ENCODE data around the gene SCMH1. TPM values are rescaled to one million over a fixed set of nuclear protein-coding genes. Genes with fewer than 3 reads are reported as not detected.
"Not testable (repeated sequence)": the region's sequence is repeated elsewhere in the genome, so short reads cannot be mapped to it uniquely, and the experiment has no call there.

Gene SCMH1
- total RNA-seq, 6 donors from 2014 or later: 31.4 to 54.5 (median 36.6) TPM

- Histone ChIP-seq H3K9me3 (no peaks in the 10 kb centered on the region), H3K4me3 (no peak overlapping the region), H3K36me3 (no peaks in the 10 kb centered on the region), H3K27me3 (no peaks in the 10 kb centered on the region), H3K4me1 (peaks cover 11 to 33% (median 14%) of the 10 kb centered on the region in 4 donors), H3K27ac (no peak overlapping the region)
- DNase-seq (no peak), ATAC-seq (ENCODE audit: low FRiP score in 2 of 2) (no peak)
- no peak for TF ChIP-seq CTCF (IDR thresholded peaks at IDR 0.05)
- TF ChIP-seq POLR2AphosphoS5 (IDR thresholded peaks at IDR 0.05): no peak
- TF ChIP-seq POLR2A (IDR thresholded peaks at IDR 0.05): no peak
These were observed 6.2 kb downstream of the SCMH1 start for GRCh38 chr1:41235893-41236292.

DNA sequence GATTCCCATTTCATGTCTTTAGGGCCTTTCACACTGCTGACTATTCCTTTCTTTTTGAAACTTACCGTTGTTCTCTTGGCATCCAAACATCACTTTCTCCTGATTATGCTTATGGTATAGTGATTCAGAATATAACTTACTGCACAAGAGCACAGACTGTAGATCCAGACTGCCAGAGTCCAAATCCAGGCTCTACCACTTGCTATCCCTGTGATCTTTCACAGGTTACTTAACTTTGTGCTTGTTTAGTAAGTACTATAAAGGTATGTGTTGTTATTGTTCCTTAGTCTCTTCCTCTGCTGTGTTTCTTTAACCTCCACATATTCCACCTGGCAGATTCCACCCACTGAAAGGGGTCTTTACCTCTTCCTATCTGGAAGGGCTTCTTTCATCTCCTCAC, 8.4 kb downstream of the SCMH1 start:
- H3K4me1 ChIP-seq: peaks cover 5 to 17% (median 7%) of the 10 kb centered on the region in 4 donors
- TF ChIP-seq EP300 (IDR thresholded peaks at IDR 0.05) (no peak), POLR2A (IDR thresholded peaks at IDR 0.05) (no peak), POLR2AphosphoS5 (IDR thresholded peaks at IDR 0.05) (no peak)
- H3K9me3 ChIP-seq: no peaks in the 10 kb centered on the region
- no peaks in the 10 kb centered on the region for H3K36me3 ChIP-seq
- H3K27me3 ChIP-seq: no peaks in the 10 kb centered on the region
- H3K4me3 ChIP-seq: no peak overlapping the region
- DNase-seq: no peak
- ATAC-seq (ENCODE audit: low FRiP score in 2 of 2): no peak
- whole genome bisulfite sequencing, 2 donors: 95% methylated on average over 1 of the region's 1 CpG
- no peak overlapping the region for H3K27ac ChIP-seq

DNA sequence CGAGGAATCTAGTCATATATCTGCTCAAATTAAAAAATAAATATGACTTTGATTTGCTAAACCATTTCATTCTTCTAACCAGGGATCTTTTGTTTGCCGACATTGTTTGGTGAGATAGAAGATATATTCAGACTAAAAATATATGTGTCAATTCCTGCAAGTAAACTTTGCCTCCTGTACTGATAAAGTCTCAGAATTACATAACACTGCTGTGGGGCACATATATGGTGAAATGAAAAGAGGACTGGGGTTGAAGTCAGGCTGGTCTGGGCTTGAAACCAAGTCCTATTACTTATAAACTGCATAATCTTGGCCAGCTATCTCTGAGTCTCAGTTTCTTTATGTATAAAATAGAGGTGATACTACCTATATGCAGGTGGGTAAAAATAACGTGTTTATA, 9.8 kb downstream of the SCMH1 start:
- H3K27ac ChIP-seq: no peak overlapping the region
- DNase-seq: no peak
- TF ChIP-seq POLR2A (IDR thresholded peaks at IDR 0.05) (no peak), EP300 (IDR thresholded peaks at IDR 0.05) (no peak), POLR2AphosphoS5 (IDR thresholded peaks at IDR 0.05) (no peak), CTCF (IDR thresholded peaks at IDR 0.05) (no peak)
- 68 to 72% methylated on average over 3 of the region's 3 CpGs for WGBS, 2 donors
- ATAC-seq (ENCODE audit: low FRiP score in 2 of 2): no peak
- H3K4me1 ChIP-seq: peaks cover 0 to 9% (median 3%) of the 10 kb centered on the region in 4 donors
- H3K4me3 ChIP-seq: no peak overlapping the region
- no peaks in the 10 kb centered on the region for H3K36me3 ChIP-seq
- H3K9me3 ChIP-seq: no peaks in the 10 kb centered on the region
- H3K27me3 ChIP-seq: no peaks in the 10 kb centered on the region

GRCh38 chr1:41230656-41231055, 11.4 kb downstream of the SCMH1 start:
- H3K27ac ChIP-seq: no peak overlapping the region
- H3K4me3 ChIP-seq: no peak overlapping the region
- DNase-seq (no peak), ATAC-seq (ENCODE audit: low FRiP score in 2 of 2) (no peak)
- H3K27me3 ChIP-seq: no peaks in the 10 kb centered on the region
- H3K36me3 ChIP-seq: no peaks in the 10 kb centered on the region
- H3K4me1 ChIP-seq: peaks cover 2 to 15% (median 5%) of the 10 kb centered on the region in 4 donors
- H3K9me3 ChIP-seq: no peaks in the 10 kb centered on the region
- WGBS, 2 donors: 89 to 93% methylated on average over 2 of the region's 2 CpGs
- TF ChIP-seq POLR2AphosphoS5 (IDR thresholded peaks at IDR 0.05): no peak
- TF ChIP-seq EP300 (IDR thresholded peaks at IDR 0.05): no peak
- TF ChIP-seq CTCF (IDR thresholded peaks at IDR 0.05): no peak
- no peak for TF ChIP-seq POLR2A (IDR thresholded peaks at IDR 0.05)

GRCh38 chr1:41229219-41229618, 12.9 kb downstream of the SCMH1 start:
- H3K4me3 ChIP-seq; DNase-seq; ATAC-seq (ENCODE audit: low FRiP score in 2 of 2); H3K27ac ChIP-seq; H3K9me3 ChIP-seq; H3K27me3 ChIP-seq; H3K36me3 ChIP-seq: not testable (repeated sequence)
- WGBS, 2 donors: 89 to 94% methylated on average over 2 of the region's 2 CpGs
- H3K4me1 ChIP-seq: peaks cover 2 to 11% (median 5%) of the 10 kb centered on the region in 4 donors

DNA sequence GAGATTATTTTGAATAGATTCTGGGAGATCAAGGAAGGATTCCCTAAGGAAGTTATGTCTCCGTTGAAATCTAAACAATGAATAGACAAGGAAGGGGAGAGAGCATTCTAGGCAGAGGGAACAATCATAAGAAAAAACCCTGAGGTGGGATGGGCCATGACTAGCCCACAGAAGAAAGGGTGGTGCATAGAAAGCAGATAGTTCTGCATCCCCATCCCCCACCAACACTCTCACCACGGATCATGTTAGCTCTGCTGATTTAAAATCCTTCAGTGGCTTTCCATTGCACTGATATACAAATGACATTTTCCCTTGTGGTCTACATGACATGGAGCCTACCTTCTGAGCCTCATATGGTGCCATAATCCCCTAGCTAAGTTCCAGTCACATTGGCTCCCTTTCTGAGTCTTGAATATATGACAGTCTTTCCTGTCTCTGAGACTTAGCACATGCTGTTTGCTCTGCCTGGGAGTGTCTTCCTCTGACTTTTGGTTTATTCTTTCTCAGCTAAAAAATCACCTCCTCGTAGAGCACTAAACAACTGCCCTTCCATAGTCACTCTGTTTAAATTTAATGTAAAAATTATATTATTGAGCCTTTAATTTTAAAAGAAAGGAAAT, 15.2 kb downstream of the SCMH1 start:
- peaks cover 3 to 16% (median 7%) of the 10 kb centered on the region in 4 donors for H3K4me1 ChIP-seq
- H3K27ac ChIP-seq: no peak overlapping the region
- no peak for DNase-seq
- H3K9me3 ChIP-seq: no peaks in the 10 kb centered on the region
- no peak overlapping the region for H3K4me3 ChIP-seq
- ATAC-seq (ENCODE audit: low FRiP score in 2 of 2): no peak
- WGBS, 2 donors: 46 to 53% methylated on average over 3 of the region's 3 CpGs
- no peaks in the 10 kb centered on the region for H3K36me3 ChIP-seq
- no peaks in the 10 kb centered on the region for H3K27me3 ChIP-seq
- TF ChIP-seq CTCF (IDR thresholded peaks at IDR 0.05): no peak
- TF ChIP-seq POLR2AphosphoS5 (IDR thresholded peaks at IDR 0.05): no peak
- TF ChIP-seq POLR2A (IDR thresholded peaks at IDR 0.05): no peak
- TF ChIP-seq EP300 (IDR thresholded peaks at IDR 0.05): no peak

Data from upper lobe of left lung (tissue), 6 donors.